Heart left ventricle (tissue), 16 donors: ENCODE results near the gene PTGDS. TPM values are rescaled to one million over a fixed set of nuclear protein-coding genes. Genes with fewer than 3 reads are reported as not detected.

Experiments used
- ATAC-seq, 4 donors: fragments of 200-7000 bp; cut with Tn5 transposase; one replicate each; pipeline ENCODE4 v1.9.1; 2020 to 2022; ENCODE audit warnings: moderate library complexity in 4 of 4, mild to moderate bottlenecking in 3 of 4, moderate number of reproducible peaks in 1 of 4
- DNase-seq, 5 donors: peaks; one replicate each; pipeline ENCODE4 v3.0.0-alpha.2; 2020
- H3K27ac ChIP-seq, 12 donors: fragments of 200-600 bp; sonication (generic) in 4 of 12; one replicate each; pipeline versions ENCODE4 v1.5.0 to v1.8.0; 2016 to 2022; ENCODE audit warnings: mild to moderate bottlenecking in 2 of 12
- H3K27me3 ChIP-seq, 9 donors: fragments of 200-600 bp; sonication (generic) in 2 of 9; one replicate each; pipeline versions ENCODE4 v1.5.1 to v1.8.0; 2016 to 2022; ENCODE audit warnings: mild to moderate bottlenecking in 3 of 9
- H3K36me3 ChIP-seq, 9 donors: fragments of 200-600 bp; sonication (generic) in 2 of 9; one replicate each; pipeline versions ENCODE4 v1.5.0 to v1.8.0; 2018 to 2022; ENCODE audit warnings: mild to moderate bottlenecking in 2 of 9
- H3K4me1 ChIP-seq, 12 donors: fragments of 200-600 bp; sonication (generic) in 4 of 12; one replicate each; pipeline versions ENCODE4 v1.5.0 to v1.8.0; 2016 to 2022; ENCODE audit warnings: mild to moderate bottlenecking in 3 of 12
- H3K4me3 ChIP-seq, 12 donors: fragments of 200-600 bp; sonication (generic) in 4 of 12; one replicate each; pipeline versions ENCODE4 v1.5.0 to v1.8.0; 2017 to 2022; ENCODE audit warnings: mild to moderate bottlenecking in 9 of 12, moderate library complexity in 4 of 12
- H3K9me3 ChIP-seq, 12 donors: fragments of 200-600 bp; sonication (generic) in 4 of 12; one replicate each; pipeline versions ENCODE4 v1.5.0 to v1.8.0; 2016 to 2022; ENCODE audit warnings: mild to moderate bottlenecking in 1 of 12
- CTCF ChIP-seq, 12 donors: fragments of 200-600 bp; sonication (generic) in 4 of 12; IDR thresholded peaks; one replicate each; pipeline versions ENCODE4 v1.5.0 to v1.8.0; 2018 to 2022; ENCODE audit warnings: antibody characterized with exemption in 12 of 12, mild to moderate bottlenecking in 5 of 12
- POLR2A ChIP-seq, 2 donors: fragments of 450-650 bp; IDR thresholded peaks; one replicate each; pipeline ENCODE4 v1.6.1; 2017; ENCODE audit warnings: antibody characterized with exemption in 2 of 2, mild to moderate bottlenecking in 2 of 2, moderate library complexity in 2 of 2
- WGBS, 4 donors: extraction: QIAGEN DNeasy Blood & Tissue Kit in 2 of 4; methylation state at CpG; one replicate each; pipeline versions ENCODE4 v1.1.5 to v1.1.7; 2013 to 2018; 5-methylcytosine and 5-hydroxymethylcytosine counted together
- intact Hi-C, 10 donors: fragments of 100-400 bp; cut with DNase I; formaldehyde crosslinking; loops; one replicate each; pipeline versions ENCODE4 v1.11.1 to v1.14.2; 2022
- polyA plus RNA-seq, 2 donors: library from polyadenylated mRNA; stranded (reverse); fragments of 200-250 nt; gene quantifications; one replicate each; pipeline ENCODE4 v1.2.3, GENCODE V29; 2013
- total RNA-seq, 9 donors: library from RNA; depleted of rRNA in 2 of 9; stranded (reverse); fragments of >200 nt in 2 of 9; fragmentation: NEBNext Ultra II Directional in 3 of 9; extraction: Animal tissue kit (Norgen Biotek cat#: 25700) in 3 of 9; gene quantifications; one replicate each; pipeline versions ENCODE4 v1.1.0 to v1.2.4, GENCODE V29; 2016 to 2023
- donor health status: ischemic (EF 13 %, LVEDD 7.1; RV severe dilation, severe dysfunction).
- donor health status: healthy with polysubstance abuse.
- donor health status: DM: no; HTN: yes; CAD: no.
- donor health status: DM: no; HTN: no; CAD: no.
- donor health status: ischemic (EF 25% LVEDD 6.9; RV normal size, moderate dysfunction).
- donor health status: ischemic (EF 25% LVEDD 5.7; RV mildly dilated, moderate dysfunction).
- donor health status: healthy.
- donor health status: DM: yes; HTN: yes; CAD: no.
- donor health status: ischemic (EF 35%, LVEDD 5.7; RV mildly dilated, moderate dysfunction).
- donor health status: nonischemic (EF 11% LVEDD 7.7; RV severe dilation, severe dysfunction).
- donor health status: DM: yes; HTN: yes; CAD: no.
- donor health status: PGD.
- donor health status: ischemic (EF 29% LVEDD 5.4; RV normal size, mild dysfunction).
- donor health status: nonischemic (EF 23%, LVEDD 6.1; RV moderate dilation, normal function).

Gene PTGDS
- total and polyA plus RNA-seq, 11 donors, result 1,152 to 5,295 (median 3,109) TPM

- ATAC-seq, result no peak
- H3K27me3 ChIP-seq, result no peaks in the 10 kb centered on the region
- H3K4me1 ChIP-seq, result peaks cover 0 to 30% (median 9%) of the 10 kb centered on the region in 12 donors
- no peak overlapping the region for H3K4me3 ChIP-seq
- 86 to 90% (median 88%) methylated on average over 21 to 25 of the region's 25 CpGs for WGBS, 4 donors
- peak in 1 of 5 donors; percentile 51 for DNase-seq
- H3K36me3 ChIP-seq, result no peaks in the 10 kb centered on the region
- H3K9me3 ChIP-seq, result no peaks in the 10 kb centered on the region
- no peak for TF ChIP-seq CTCF (IDR thresholded peaks at IDR 0.05)
- TF ChIP-seq POLR2A (IDR thresholded peaks at IDR 0.05), result no peak
- no peak overlapping the region for H3K27ac ChIP-seq
- intact Hi-C loops, result loop anchor here in 1 of 10 donors (5.0 kb wide), 1 partner anchor 38 kb away; the partner anchor contains the start of gene PAXX
Observed at GRCh38 chr9:136954270-136955083, 22.8 kb upstream of the PTGDS start.

GRCh38 chr9:136955202-136955942 lies 21.9 kb upstream of the PTGDS start:
- no peak for TF ChIP-seq POLR2A (IDR thresholded peaks at IDR 0.05)
- TF ChIP-seq CTCF (IDR thresholded peaks at IDR 0.05), result no peak
- ATAC-seq (no peak), DNase-seq (peak in 1 of 5 donors; percentile 41)
- no peak overlapping the region for H3K27ac ChIP-seq
- WGBS, 4 donors, result 76 to 92% (median 87%) methylated on average over 6 to 14 of the region's 14 CpGs
- H3K4me1 ChIP-seq, result peaks cover 0 to 23% (median 5%) of the 10 kb centered on the region in 12 donors
- intact Hi-C loops, result no loop called here
- no peaks in the 10 kb centered on the region for H3K36me3 ChIP-seq
- no peaks in the 10 kb centered on the region for H3K9me3 ChIP-seq
- H3K27me3 ChIP-seq, result no peaks in the 10 kb centered on the region
- H3K4me3 ChIP-seq, result no peak overlapping the region

- no peak overlapping the region for H3K4me3 ChIP-seq
- intact Hi-C loops, result loop anchor here in 1 of 10 donors (1.0 kb wide), 1 partner anchor 16 kb away; no protein-coding TSS in a partner anchor
- 93 to 95% (median 94%) methylated on average over 5 to 9 of the region's 9 CpGs for WGBS, 4 donors
- peaks cover 0 to 20% (median 3%) of the 10 kb centered on the region in 12 donors for H3K4me1 ChIP-seq
- no peaks in the 10 kb centered on the region for H3K36me3 ChIP-seq
- TF ChIP-seq CTCF (IDR thresholded peaks at IDR 0.05) (no peak), POLR2A (IDR thresholded peaks at IDR 0.05) (no peak)
- no peaks in the 10 kb centered on the region for H3K9me3 ChIP-seq
- ATAC-seq (no peak), DNase-seq (peak in 2 of 5 donors; percentile 25 to 58)
- no peak overlapping the region for H3K27ac ChIP-seq
- no peaks in the 10 kb centered on the region for H3K27me3 ChIP-seq
Observed at GRCh38 chr9:136955943-136956335, 21.4 kb upstream of the PTGDS start.

- TF ChIP-seq POLR2A (IDR thresholded peaks at IDR 0.05) (no peak), CTCF (IDR thresholded peaks at IDR 0.05) (no peak)
- intact Hi-C loops, result loop anchor here in 1 of 10 donors (1.0 kb wide), 1 partner anchor 16 kb away; no protein-coding TSS in a partner anchor
- Histone ChIP-seq H3K4me1 (peaks cover 0 to 23% (median 9%) of the 10 kb centered on the region in 12 donors), H3K27ac (no peak overlapping the region), H3K4me3 (no peak overlapping the region), H3K36me3 (no peaks in the 10 kb centered on the region), H3K27me3 (no peaks in the 10 kb centered on the region), H3K9me3 (no peaks in the 10 kb centered on the region)
- no peak for ATAC-seq
- WGBS, 4 donors, result 91 to 99% (median 97%) methylated on average over 4 of the region's 4 CpGs
- no peak for DNase-seq
Observed at GRCh38 chr9:136956604-136957003, 20.7 kb upstream of the PTGDS start.
